Stimulated activated naive CD4-positive, alpha-beta T cell (primary cell): ENCODE results near the gene GPSM1.

Experiments
- DNase-seq, 6 experiments: peaks; one replicate each; lab custom pipeline; 2025; lab: John Stamatoyannopoulos, UW

GPSM1 gene

GRCh38 chr9:136290508-136291000, 36.8 kb upstream of the GPSM1 start:
- no peak for DNase-seq

- no peak for DNase-seq
These were observed 35.9 kb upstream of the GPSM1 start for GRCh38 chr9:136291306-136292025.

- no peak for DNase-seq
These were observed 35.3 kb upstream of the GPSM1 start for GRCh38 chr9:136292026-136292538.

- DNase-seq = no peak
These were observed 34.5 kb upstream of the GPSM1 start for GRCh38 chr9:136292591-136293448.

- DNase-seq = no peak
These were observed 33.8 kb upstream of the GPSM1 start for GRCh38 chr9:136293476-136294077.

GRCh38 chr9:136294437-136294836, 32.9 kb upstream of the GPSM1 start:
- no peak for DNase-seq

- no peak for DNase-seq
These were observed 32.3 kb upstream of the GPSM1 start for GRCh38 chr9:136295055-136295454.

- no peak for DNase-seq
These were observed 31.6 kb upstream of the GPSM1 start for GRCh38 chr9:136295542-136296433.

- DNase-seq = no peak
These were observed 30.8 kb upstream of the GPSM1 start for GRCh38 chr9:136296434-136297015.

- DNase-seq = no peak
These were observed 30.2 kb upstream of the GPSM1 start for GRCh38 chr9:136297016-136297691.

GRCh38 chr9:136297766-136298735, 29.3 kb upstream of the GPSM1 start:
- no peak for DNase-seq

GRCh38 chr9:136299116-136299515, 28.2 kb upstream of the GPSM1 start:
- no peak for DNase-seq

- DNase-seq = no peak
These were observed 27.8 kb upstream of the GPSM1 start for GRCh38 chr9:136299541-136299940.

GRCh38 chr9:136300016-136300545, 27.3 kb upstream of the GPSM1 start:
- no peak for DNase-seq

- no peak for DNase-seq
These were observed 26.5 kb upstream of the GPSM1 start for GRCh38 chr9:136300866-136301265.

- no peak for DNase-seq
These were observed 24.8 kb upstream of the GPSM1 start for GRCh38 chr9:136302527-136302926.

- no peak for DNase-seq
These were observed 24.1 kb upstream of the GPSM1 start for GRCh38 chr9:136303066-136303824.

GRCh38 chr9:136303825-136304416, 23.4 kb upstream of the GPSM1 start, which contains the start of gene CCDC187:
CCDC187 (minus strand) TSS chr9:136304094; CDS start chr9:136303830, 264 bp downstream.
- no peak for DNase-seq
